RKO (cell line): ENCODE data around the gene TNRC6C.

Experiments
- DNase-seq: peaks from one replicate; pipeline ENCODE4 v3.0.0-alpha.2; 2016; ENCODE audit warnings: low spot score

TNRC6C gene

DNA sequence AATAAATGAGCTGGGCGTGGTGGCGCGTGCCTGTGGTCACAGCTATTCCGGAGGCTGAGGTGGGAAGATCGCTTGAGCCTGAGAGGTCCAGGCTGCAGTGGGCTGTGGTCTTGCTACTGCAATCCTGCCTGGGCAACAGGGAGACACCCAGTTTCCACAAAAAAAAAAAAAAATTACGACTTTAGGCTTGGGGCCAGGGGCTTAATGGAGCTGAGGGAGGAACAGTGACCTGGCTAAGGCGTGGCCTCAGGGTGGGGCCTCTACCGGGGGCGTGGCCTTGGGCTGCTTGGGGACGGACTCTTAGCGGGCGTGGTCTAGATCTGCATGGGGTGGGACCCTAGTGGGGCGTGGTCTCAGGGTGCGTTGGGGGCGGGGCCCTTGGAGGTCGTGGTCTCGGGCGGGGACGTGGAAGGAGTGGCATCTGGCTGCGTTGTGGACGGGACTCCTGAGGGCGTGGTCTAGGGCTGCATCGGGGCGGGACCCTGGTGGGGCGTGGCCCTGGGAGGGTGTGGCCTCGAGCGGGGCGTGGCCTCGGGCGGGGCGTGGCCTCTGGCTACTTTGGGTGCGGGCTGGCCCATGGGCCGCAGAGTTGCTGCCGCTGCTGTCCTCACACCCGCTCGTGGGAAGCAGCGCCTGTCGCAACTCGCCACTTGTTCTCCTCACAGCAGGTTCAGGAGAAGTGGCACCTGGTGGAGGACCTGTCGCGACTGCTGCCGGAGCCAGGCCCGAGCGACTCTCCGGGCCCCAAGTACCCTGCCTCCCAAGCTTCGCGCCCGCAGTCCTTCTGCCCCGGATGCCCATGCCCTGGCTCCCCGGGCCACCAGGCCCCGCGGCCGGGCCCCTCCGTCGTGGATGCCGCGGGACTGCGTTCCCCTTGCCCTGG lies 181.9 kb downstream of the TNRC6C start:
- DNase-seq, result peak; percentile 94

DNA sequence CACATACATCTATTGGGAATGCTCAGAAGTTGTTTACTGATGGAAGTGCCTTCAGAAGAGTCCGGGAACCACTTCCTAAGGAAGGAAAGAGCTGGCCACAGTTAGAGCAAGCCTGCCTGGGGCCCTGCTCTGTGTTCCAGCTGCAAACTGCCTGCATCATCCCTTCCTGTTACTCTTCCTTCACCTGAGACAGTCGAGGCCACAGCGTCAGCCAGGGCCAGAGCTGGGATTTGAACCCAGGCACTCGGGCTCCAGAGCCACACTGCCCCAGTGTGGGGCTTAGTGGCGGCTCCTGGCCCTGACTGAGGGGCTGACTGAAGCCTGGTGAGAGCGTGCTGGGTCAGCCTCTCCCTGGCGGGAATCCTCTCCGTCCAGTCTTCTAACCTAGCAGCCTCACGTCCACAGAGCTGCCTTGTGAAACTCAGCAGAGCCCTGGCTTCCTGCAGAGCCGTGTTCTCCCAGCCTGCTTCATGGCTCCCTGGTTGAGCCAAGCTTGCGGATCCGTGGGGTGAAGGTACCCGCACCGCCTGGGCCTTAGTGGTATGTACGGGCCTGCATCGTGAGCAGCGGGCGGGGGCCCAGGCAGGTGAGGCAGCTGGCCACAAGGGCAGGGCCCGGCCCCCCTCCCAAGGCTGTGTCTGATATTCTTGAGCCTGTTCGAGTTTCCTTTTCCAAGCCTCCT lies 183.1 kb downstream of the TNRC6C start:
- no peak for DNase-seq

DNA sequence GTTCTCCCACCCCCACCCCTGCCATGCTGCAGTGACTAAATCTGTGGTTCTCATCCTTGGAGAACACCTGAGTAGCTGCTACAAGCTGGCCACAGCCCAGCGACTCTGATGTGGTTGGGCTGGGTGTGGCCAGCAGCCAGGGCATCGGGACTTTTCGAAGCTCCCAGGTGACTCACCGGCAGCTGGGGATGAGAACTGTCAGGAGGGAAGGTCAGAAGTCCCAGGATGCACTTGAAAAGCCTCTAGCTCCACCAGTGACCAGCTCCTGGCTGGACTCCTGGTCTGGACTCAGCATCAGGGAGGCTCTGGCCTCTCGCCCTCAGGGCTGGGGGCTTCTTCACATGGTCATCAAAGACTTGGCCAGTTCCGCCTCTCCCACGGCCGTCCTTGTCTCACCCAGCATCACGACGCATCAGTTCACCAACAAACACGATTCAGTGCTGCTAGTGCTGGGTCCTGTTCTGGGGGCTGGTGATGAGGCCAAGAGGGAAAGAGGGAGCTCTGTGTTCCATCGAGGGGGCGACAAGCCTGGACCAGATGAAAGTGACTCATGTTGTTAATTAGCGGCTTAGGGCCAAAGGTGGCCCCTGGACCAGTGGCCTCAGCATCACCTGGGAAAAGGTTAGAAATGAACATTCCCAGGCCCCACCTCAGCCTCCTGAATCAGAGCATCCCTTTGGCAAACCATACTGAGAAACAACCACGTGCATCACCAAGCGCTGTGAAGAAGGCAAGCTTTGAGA lies 183.8 kb downstream of the TNRC6C start:
- peak; percentile 70 for DNase-seq

DNA sequence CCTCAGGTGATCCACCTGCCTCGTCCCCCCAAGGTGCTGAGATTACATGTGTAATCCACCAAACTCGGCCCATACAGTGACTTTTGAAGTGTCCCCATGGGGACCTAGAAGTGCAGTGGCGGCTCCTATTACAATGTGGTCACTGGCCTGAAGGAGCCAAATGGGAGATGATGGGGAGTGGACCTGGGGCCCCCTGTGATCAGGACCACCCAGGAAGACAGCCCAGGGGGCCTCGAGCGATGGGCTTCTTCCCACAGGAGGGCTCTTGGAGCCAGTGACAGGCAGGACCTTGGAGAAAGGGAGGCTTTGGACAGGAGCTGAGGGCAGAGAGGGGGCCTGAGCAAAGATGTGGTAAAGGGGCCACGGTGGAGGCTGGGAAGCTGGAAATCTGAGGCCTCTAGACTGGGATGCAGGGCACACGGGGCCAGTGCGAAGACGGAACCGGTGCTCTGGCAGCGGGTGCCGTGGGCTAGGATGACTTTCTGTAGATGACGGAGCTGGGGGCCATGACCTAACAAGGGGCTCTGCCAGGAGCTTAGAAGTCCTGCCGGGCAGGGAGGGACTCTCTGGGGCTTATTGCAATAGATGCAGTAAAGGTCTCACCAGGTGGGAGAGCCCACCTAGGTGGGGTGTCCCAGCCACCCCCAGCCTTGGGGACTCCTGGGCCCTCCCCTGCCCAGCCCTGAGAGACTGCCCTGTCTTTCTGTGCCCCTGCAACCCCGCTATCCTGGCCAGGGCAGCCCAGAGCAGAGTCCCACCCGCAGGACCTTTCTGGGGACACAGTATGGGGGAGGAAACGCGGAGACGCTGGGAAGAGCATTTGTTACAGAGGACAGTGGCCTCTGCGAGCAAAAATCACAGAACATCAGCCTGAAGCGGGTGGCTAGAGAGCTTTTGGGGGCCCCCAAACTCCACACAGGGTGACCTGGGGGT lies 185.0 kb downstream of the TNRC6C start:
- DNase-seq, result no peak

DNA sequence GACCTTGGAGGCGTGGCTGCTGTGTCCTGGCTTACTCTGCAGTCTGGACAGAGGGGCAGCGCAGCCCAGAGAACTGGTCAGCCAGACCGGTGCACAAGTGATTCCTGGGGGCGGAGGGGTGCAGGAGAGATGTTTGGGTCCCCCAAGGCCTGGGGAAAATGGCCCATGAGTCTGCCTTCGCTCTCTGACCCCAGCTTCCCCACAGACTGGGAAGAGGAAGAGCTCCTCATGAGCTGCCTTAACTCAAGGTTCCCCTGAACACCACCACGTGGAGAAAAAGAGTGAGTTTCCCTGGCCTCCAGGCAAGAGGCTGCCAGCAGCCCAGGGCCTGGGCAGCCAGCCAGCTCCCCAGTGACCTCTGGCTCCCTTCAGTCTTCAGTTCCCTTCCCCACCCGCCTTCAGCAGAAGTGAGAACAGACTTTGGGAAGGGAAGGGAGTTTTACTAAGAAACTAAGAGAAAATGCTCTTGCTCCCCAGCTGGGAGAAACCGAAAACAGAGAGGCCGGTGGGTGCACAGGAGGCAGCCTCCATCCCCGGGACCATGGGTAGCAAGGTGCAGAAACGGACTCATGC lies 185.7 kb downstream of the TNRC6C start:
- DNase-seq, result no peak

DNA sequence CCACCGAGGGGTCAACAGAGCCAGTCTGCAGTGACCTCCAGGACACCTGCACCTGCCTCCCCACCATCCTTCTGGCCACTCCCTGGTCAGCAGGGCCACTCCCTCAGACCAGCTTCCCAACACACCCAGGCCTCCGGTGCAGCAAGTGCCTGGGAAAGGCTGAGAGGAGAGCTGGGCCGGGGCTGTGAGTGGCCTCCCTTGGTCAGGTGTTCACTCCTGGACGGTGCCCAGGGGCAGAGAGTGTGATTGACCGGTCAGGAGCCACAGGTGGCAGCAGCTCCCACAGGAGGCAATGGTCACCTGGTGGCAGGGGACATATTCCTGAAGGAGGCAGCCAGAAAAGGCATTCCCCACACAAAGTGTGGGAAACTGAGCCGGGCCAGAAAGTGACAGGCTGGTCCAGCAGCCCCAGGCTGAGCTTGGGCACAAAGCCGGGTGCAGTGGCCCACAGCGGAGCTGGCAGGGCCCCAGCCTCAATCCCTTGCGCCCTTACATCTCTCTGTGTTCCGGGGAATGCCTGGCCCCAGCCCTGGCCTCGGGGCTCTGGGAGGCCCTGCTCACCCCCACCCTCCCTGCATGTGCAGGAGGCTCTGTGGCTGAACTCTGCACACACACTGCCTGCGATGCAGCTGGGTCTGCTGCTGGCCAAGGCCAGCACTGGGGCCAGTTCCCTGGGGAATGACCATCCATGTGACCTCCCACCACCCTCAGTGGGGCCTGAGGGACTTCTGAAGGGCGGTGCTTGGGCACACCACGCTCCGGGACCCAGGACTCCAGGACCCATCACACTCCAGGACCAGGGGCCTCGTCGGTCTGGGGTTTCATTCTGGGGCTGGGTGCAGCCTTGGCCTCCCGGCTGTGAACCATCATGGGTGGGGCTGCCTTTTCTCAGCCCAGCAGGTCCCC lies 186.5 kb downstream of the TNRC6C start:
- DNase-seq, result no peak

DNA sequence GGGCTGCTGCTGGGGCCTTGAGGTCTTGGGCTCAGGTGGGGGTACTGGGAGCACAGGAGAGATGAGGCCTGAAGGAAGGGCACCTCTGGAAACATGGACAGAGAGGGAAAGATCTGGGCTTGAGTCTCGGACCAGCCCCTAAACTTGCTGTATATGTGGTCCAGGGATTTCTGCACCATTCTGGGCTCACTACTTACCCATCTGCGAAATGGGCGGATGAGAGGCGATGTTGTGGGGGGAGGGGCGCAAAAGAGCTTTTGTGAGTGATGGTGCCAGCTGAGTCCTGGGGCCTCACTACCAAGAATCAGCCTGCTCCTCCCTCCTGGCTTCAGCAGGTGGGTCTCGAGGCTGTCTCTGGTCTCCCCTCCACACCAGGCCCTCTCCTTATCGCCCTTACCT lies 188.0 kb downstream of the TNRC6C start:
- DNase-seq, result no peak

DNA sequence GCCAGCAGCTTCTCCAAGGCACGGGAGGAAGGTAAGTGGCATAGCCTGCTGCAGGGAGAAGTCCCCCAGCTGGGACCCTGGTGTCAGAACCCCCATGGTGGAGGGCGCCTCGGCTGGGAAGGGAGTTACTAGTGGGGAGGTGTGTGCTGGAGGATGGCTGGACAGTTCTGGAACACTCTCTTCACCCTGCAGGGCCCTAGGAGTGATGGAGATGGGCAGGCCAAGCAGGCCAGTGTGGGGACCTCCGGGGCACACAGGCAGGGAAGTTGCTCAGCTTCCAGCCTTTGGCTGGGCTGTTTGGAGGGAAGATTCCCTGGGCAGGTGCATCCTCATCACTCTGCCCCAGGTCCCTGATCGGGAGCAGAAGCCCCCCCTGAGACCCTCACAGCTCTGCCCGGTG lies 188.4 kb downstream of the TNRC6C start:
- DNase-seq, result no peak

DNA sequence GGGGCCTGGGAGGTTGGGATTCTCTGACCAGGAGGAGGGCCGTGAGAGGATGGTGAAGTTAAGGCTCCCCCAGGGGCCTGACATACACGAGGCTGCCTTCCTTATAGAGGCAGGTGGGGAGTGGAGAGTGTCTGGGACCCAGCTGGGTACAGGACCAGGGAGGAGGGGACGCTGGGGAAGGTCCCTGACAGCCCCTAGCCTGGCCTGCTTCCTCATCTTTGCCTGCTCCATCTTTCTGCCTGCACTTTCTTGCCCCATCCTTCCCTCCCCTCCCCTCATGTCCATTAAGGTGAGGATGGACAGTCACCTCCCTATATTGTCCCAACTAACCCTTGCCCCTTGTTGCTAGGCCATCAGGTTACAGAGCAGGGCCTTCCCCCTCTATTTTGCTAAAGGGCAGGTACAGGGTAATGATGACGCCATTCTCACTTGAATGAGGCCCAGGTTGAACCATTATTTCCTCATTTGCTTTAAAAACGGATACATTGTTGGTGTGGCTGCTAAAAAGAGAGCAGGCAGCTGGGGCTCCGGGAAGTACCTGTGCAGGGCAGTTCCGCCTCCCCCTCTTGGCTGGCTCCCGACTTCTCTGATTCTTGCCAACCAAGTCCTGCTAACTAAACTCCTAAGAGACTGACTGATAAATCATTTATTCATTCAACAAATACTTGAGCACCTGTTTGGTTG lies 189.0 kb downstream of the TNRC6C start:
- DNase-seq, result no peak

DNA sequence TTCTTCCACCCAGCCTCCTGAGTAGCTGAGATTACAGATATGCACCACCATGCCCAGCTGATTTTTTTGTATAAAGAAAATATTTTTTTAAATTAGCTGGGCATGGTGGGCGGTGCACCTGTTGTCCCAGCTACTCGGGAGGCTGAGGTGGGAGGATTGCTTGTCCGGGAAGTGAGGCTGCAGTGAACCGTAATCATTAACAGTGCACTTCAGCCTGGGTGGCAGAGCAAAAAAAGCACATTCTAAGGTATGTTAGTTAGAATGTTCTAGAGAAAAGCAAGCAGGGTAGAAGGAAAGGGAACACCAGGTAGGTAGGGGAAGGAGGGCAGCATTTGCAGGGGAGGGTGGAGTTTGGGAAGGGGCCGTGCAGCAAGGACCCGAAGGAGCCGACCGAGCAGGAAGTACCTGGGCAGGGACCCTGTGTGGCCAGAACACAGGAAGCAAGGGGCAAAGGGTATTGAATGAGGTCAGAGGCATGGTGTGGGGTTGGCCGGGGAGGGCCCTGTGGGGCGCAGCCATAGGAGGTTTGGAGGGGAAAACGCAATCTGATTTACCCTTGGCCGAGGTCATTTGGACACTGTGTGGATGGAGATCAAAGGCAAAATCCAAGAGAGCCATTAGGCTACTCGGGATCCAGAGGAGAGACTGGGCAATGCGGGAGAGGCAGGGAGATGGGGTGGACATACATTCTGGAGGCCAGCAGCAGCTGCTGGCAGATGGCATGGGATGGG lies 189.9 kb downstream of the TNRC6C start:
- no peak for DNase-seq

DNA sequence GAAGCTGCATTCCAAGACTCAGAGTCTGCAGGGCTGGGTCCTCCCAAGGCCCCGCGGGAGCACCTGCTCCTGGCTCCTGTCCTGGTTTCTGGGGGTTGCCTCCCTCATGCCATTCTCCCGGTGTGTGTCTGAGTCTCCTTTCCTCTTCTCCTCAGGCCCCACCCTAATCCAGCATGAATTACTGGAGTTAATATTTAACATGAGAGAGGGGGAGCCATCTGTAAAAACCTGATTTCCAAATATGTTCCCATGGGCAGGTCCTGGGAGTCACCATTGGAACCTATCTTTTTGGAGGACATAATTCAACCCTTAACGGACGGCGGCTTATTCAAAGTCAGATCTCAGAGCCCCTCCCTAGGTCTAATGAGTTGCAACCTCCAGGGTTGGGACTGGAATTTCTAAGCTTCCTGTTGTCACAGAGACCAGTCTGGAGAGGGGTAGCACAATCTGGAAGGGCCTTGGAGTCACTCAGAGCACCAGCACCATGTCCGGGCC lies 193.1 kb downstream of the TNRC6C start:
- DNase-seq, result no peak

DNA sequence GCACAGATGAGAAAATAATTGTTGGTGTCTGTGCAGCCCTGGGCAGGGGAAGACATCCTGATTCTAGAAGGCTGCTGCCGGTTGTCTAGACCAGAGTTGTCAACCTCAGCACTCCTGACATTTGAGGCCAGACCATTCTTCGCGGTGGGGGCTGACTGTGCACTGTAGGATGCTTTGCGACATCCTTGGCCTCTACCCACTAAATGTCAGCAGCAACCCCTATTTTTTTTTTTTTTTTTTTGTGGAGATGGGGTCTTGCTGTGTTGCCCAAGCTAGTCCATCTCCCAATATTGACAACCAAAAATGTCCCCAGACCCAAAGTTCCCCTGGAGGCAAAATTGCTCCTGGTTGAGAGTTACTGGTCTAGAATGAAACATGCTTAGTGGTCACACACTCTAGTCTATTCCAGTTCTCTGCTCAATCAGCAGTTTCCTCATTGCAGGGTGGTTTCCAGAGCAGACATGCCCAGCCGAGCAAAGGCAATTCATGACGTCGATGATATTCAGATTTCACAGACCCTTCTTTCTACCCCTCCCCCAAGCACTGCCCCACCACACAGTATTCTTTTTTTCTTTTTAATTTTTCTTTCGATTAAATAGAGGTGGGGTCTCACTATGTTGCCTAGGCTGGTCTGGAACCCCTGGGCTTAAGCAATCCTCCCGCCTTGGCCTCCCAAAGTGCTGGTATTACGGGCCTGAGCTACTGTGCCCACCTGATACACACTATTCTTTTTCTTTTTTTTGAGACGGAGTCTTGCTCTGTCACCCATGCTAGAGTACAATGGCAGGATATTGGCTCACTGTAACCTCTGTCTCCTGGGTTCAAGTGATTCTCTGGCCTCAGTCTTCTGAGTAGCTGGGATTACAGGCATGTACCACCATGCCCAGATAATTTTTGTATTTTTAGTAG lies 196.7 kb downstream of the TNRC6C start:
- DNase-seq, result no peak
